Naive thymus-derived CD8-positive, alpha-beta T cell (primary cell): ENCODE results near the gene PARM1. TPM values are rescaled to one million over a fixed set of nuclear protein-coding genes. Genes with fewer than 3 reads are reported as not detected.
A peak's percentile ranks its signal among the peaks of the same experiment; 100 is the strongest.

Source experiments
- ATAC-seq, 2 donors: fragments of 150-1000 bp; cut with Tn5 transposase in 1 of 2; sonication (Bioruptor Pico), chemical (Tn5 transposase) in 1 of 2; 1 replicate in 1 of 2; 2 replicates in 1 of 2; pipeline ENCODE4 v1.10.0; 2021; ENCODE audit warnings: mild to moderate bottlenecking in 2 of 2, moderate library complexity in 2 of 2
- POLR2A ChIA-PET: fragments of 350-600 bp; sonication (Branson Sonifier 250); formaldehyde crosslinking; loops from one replicate; lab custom pipeline; 2021; ENCODE audit warnings: antibody characterized with exemption; lab: Charles Lee
- DNase-seq, 10 donors: peaks; one replicate each; pipeline versions ENCODE4 v3.0.0 to v3.0.0-alpha.2; 2020 to 2022
- H3K27ac Mint-ChIP-seq, 10 donors: one replicate each; pipeline ENCODE4 v1.8.0; 2020 to 2022; ENCODE audit warnings: mild to moderate bottlenecking in 10 of 10, mixed read lengths in 10 of 10, moderate library complexity in 4 of 10, inconsistent platforms in 1 of 10
- H3K27me3 Mint-ChIP-seq, 5 donors: one replicate each; pipeline ENCODE4 v1.8.0; 2021 to 2022; ENCODE audit warnings: mixed read lengths in 5 of 5
- H3K36me3 Mint-ChIP-seq, 3 donors: one replicate each; pipeline ENCODE4 v1.8.0; 2020 to 2022; ENCODE audit warnings: mixed read lengths in 3 of 3, mild to moderate bottlenecking in 2 of 3, inconsistent platforms in 1 of 3
- H3K4me1 Mint-ChIP-seq, 4 donors: one replicate each; pipeline ENCODE4 v1.8.0; 2021 to 2022; ENCODE audit warnings: mixed read lengths in 4 of 4
- H3K4me3 Mint-ChIP-seq, 10 donors: one replicate each; pipeline ENCODE4 v1.8.0; 2020 to 2022; ENCODE audit warnings: mild to moderate bottlenecking in 10 of 10, mixed read lengths in 10 of 10, moderate library complexity in 6 of 10, inconsistent platforms in 1 of 10
- H3K9me3 Mint-ChIP-seq, 9 donors: one replicate each; pipeline ENCODE4 v1.8.0; 2020 to 2022; ENCODE audit warnings: mixed read lengths in 9 of 9, mild to moderate bottlenecking in 3 of 9, inconsistent platforms in 1 of 9, moderate library complexity in 1 of 9
- polyA plus RNA-seq, 3 donors: library from polyadenylated mRNA; unstranded; fragments of 300-500 nt; fragmentation: Illumina TruSeq; gene quantifications; one replicate each; pipeline ENCODE4 v1.2.3, GENCODE V29; 2021
- total RNA-seq, 8 experiments: library from RNA in 2 of 8; stranded (reverse) in 2 of 8; gene quantifications; one replicate each; pipeline ENCODE4 v1.2.3 and lab custom pipeline; 2021 to 2026

PARM1 gene
- total and polyA plus RNA-seq, 5 experiments from 2014 or later = 0.11 to 0.21 TPM; not detected in 3

DNA sequence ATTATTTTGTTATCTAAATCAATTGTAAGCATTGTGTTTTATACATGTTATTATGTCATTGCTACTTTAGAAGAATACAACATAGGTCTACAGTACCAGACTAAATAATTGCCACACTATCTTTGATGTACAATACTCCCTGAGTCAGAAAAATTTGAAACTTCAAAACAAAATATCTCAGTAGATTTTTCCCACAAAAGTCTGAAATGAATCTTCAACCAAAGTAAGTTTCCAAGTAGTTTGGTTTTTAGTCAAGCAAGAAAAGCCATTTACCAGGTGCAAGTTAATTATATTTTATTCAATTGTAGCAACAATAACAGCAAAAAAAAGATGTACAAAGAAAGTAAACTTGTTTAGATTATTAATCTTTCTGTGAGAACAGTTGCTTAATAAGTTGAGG lies 11.4 kb upstream of the PARM1 start:
- no peak overlapping the region for H3K4me3 Mint-ChIP-seq

DNA sequence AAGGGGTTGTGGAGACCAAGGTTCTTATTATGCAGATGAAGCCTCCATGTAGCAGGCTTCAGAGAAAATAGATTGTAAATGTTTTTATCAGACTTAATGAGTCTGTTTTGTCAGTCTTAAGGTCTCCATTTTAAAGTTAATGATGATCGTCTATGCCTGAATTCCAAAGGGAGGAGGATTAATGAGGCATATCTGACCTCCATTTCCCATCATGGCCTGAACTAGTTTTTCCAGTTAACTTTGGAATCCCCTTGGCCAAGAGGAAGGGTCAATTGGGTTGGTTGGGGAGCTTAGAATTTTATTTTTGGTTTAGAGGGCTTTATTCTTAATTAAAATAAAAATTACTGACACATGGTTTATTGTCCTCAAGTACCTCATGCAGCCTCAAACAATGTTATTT lies 6.9 kb upstream of the PARM1 start:
- no peak for ATAC-seq
- POLR2A ChIA-PET = no interaction called here
- peaks cover 0 to 4% (median 0%) of the 10 kb centered on the region in 9 donors for H3K9me3 Mint-ChIP-seq
- no peak for DNase-seq
- H3K4me3 Mint-ChIP-seq = no peak overlapping the region
- H3K27me3 Mint-ChIP-seq = peaks cover 11 to 26% (median 15%) of the 10 kb centered on the region in 5 donors
- H3K36me3 Mint-ChIP-seq = no peaks in the 10 kb centered on the region
- peaks cover 0 to 4% (median 0%) of the 10 kb centered on the region in 4 donors for H3K4me1 Mint-ChIP-seq
- H3K27ac Mint-ChIP-seq = no peak overlapping the region

More for the DNA sequence above, 11.4 kb upstream of the PARM1 start:
- ATAC-seq = no peak
- POLR2A ChIA-PET = no interaction called here
- DNase-seq = no peak
- H3K36me3 Mint-ChIP-seq = no peaks in the 10 kb centered on the region
- peaks cover 0 to 4% (median 0%) of the 10 kb centered on the region in 9 donors for H3K9me3 Mint-ChIP-seq
- H3K27ac Mint-ChIP-seq = no peak overlapping the region
- H3K27me3 Mint-ChIP-seq = peaks cover 0 to 6% (median 2%) of the 10 kb centered on the region in 5 donors
- H3K4me1 Mint-ChIP-seq = no peaks in the 10 kb centered on the region

DNA sequence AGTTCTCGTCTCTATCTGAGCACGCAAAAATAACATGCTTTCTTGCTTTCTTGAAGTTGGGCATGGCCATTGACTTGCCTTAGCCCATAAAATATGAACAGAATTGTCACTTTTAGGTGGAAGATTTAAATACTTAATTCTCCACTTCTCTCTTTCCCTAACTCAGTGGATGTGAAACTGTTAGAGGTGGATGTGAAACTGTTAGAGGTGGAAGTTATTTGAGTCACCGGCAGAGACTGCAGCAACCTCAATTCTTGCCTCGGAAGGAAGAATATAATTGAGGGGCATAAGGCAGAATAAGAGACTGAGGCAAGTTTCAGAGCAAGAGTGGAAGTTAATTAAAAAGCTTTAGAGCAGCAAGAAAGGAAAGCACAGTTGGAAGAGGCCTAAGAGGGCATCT lies 2.8 kb upstream of the PARM1 start:
- POLR2A ChIA-PET = no interaction called here
- H3K4me1 Mint-ChIP-seq = peaks cover 5 to 22% (median 19%) of the 10 kb centered on the region in 4 donors
- DNase-seq (no peak), ATAC-seq (no peak)
- H3K36me3 Mint-ChIP-seq = no peaks in the 10 kb centered on the region
- H3K27me3 Mint-ChIP-seq = peaks cover 28 to 68% (median 47%) of the 10 kb centered on the region in 5 donors
- no peak overlapping the region for H3K27ac Mint-ChIP-seq
- H3K4me3 Mint-ChIP-seq = no peak overlapping the region
- peaks cover 0 to 8% (median 0%) of the 10 kb centered on the region in 9 donors for H3K9me3 Mint-ChIP-seq

DNA sequence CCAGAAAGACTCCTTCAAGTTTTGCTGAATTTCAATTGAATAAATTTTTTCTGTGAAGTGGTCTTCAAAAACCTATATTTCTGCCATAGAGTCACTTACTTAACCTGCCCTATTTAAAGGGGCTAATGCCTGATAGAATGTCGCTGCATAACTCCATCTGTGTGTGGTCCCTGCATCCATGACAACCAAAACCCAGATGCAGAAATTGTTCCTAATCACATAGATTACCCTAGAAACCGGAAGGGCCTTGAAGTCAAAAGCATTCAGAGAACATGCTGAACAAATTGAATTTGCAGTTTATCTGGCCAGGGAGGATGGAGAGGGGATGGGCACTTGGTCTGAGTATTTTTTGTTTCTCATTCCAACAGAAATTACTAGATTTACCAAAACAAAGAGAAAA lies 1.5 kb upstream of the PARM1 start:
- Mint-ChIP-seq H3K27me3 (peaks cover 29 to 80% (median 47%) of the 10 kb centered on the region in 5 donors), H3K36me3 (no peaks in the 10 kb centered on the region)
- ATAC-seq = no peak

DNA sequence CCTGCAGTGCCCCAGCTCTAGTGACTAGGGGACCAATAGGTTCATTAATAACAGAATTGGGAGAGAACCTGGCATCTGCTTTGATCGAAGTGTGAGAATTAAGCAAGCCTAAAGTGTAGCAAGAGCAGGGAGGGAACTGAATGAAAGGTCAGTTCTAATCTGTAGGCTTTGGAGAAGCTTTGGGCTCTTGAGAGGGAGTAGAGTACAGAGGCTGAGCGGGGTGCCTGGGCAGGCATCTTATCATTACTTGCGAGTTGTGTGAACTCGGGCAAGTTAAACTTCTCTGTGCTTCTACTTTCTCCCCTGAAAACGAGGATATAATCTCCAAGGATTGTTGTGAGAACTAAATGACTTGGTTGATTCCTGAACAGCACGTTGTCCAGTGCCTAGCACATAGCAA lies 906 bp upstream of the PARM1 start:
- Mint-ChIP-seq H3K27ac (no peak overlapping the region), H3K36me3 (peaks cover 0 to 4% (median 0%) of the 10 kb centered on the region in 3 donors), H3K9me3 (peaks cover 0 to 8% (median 0%) of the 10 kb centered on the region in 9 donors), H3K4me1 (peaks cover 5 to 22% (median 19%) of the 10 kb centered on the region in 4 donors), H3K27me3 (peaks cover 33 to 86% (median 52%) of the 10 kb centered on the region in 5 donors), H3K4me3 (no peak overlapping the region)
- DNase-seq (no peak), ATAC-seq (no peak)
- POLR2A ChIA-PET = no interaction called here

More for the DNA sequence above, 1.5 kb upstream of the PARM1 start:
- Mint-ChIP-seq H3K4me3 (no peak overlapping the region), H3K9me3 (peaks cover 0 to 8% (median 0%) of the 10 kb centered on the region in 9 donors), H3K27ac (no peak overlapping the region), H3K4me1 (peaks cover 5 to 22% (median 19%) of the 10 kb centered on the region in 4 donors)
- DNase-seq = no peak
- POLR2A ChIA-PET = no interaction called here

DNA sequence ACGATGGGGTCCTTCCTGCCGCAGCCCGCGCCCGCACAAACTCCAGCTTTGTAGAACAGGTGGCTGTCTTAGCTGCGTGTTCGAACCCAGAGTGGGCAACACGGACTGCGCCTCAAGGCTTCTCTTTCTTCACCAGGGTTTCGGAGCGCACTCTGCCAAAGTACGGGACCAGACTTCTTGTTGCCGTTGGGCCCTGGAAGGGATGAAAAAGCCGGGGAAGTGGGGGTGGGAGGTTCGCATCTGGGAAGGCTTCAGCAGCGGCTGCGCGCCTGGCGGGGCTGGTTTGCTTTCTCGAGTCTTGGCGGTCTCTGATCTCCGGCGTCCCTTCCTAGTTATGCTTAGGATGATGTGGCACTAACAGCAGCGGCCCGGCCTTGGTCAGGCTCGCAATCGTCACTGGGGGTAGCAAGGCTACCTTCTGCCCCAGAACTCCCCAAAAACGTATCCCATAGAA lies 673 bp downstream of the PARM1 start:
- no peak for DNase-seq
- peaks cover 35 to 81% (median 56%) of the 10 kb centered on the region in 5 donors for H3K27me3 Mint-ChIP-seq
- H3K36me3 Mint-ChIP-seq = peaks cover 0 to 4% (median 0%) of the 10 kb centered on the region in 3 donors
- POLR2A ChIA-PET = no interaction called here
- peak overlapping the region in 5 of 10 donors; percentile 51 to 82 (median 61) for H3K4me3 Mint-ChIP-seq
- no peak for ATAC-seq
- H3K4me1 Mint-ChIP-seq = peaks cover 5 to 22% (median 19%) of the 10 kb centered on the region in 4 donors
- peaks cover 0 to 8% (median 0%) of the 10 kb centered on the region in 9 donors for H3K9me3 Mint-ChIP-seq
- peak overlapping the region in 1 of 10 donors; percentile 88 for H3K27ac Mint-ChIP-seq

DNA sequence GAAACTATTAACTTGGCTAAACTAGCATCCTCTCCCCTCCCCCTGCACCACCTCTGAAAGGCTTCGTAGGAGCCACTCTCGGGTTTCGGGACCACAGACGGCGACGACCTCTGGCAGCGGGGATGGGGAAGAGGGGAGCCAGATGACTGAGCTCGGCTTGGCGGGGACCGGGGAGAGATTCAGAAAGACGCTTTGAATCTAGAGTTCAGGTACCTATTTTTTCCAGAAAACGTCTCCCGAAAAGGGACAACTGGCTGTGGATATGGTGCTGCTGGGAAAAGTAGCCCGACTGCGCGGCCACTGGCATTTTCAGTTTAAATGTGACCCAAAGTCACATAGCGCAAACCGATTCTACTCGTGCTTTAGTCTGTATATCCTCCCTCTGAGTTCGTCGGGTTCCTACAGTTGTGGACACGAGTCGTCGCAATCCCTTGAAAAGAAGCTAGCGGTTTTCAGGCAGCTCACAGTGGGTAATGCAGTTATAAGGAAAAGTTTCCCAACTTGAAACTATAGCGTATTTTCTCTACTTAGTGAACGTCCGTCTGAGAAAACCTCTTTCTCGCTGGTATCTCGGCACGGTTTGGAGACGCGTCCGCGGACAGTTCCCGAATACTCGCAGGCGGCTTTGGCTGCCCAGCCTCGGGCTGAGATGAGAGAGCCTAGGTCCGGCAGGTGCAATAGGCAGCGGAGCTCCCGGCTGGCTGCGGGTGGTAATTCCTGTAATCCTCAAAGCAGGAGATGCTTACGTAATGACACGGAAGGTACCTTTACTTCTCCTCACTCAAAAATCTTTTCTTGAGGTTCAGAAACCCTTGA lies 1.3 kb downstream of the PARM1 start:
- Mint-ChIP-seq H3K9me3 (peaks cover 0 to 8% (median 0%) of the 10 kb centered on the region in 9 donors), H3K4me1 (peaks cover 5 to 22% (median 19%) of the 10 kb centered on the region in 4 donors), H3K4me3 (peak overlapping the region in 5 of 10 donors; percentile 33 to 82 (median 51)), H3K36me3 (peaks cover 0 to 4% (median 0%) of the 10 kb centered on the region in 3 donors), H3K27me3 (peaks cover 34 to 77% (median 54%) of the 10 kb centered on the region in 5 donors), H3K27ac (peak overlapping the region in 1 of 10 donors; percentile 56)
- DNase-seq (no peak), ATAC-seq (no peak)
- POLR2A ChIA-PET = no interaction called here

DNA sequence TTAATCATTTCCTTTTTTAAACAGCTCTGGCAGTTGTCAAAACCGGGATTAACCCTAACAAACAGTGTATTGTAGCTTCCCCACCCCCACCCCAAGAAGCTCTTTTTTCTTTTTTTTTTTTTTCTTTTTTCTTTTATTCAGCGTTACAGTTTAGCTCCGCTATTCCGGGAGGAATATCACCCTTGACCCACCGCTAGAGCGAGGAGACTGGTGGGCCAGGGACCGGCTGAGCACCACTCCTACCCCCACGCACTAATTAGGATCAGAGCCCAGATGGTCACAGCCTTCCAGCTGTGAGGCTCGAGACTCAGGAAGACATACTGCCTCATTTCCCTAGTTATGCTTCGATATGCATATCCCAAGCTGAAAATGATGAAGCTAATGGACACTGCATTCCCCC lies 2.0 kb downstream of the PARM1 start:
- Mint-ChIP-seq H3K4me1 (peaks cover 5 to 22% (median 19%) of the 10 kb centered on the region in 4 donors), H3K4me3 (no peak overlapping the region), H3K27me3 (peaks cover 33 to 78% (median 52%) of the 10 kb centered on the region in 5 donors), H3K9me3 (peaks cover 0 to 8% (median 0%) of the 10 kb centered on the region in 9 donors), H3K36me3 (peaks cover 0 to 4% (median 0%) of the 10 kb centered on the region in 3 donors), H3K27ac (no peak overlapping the region)
- ATAC-seq = no peak
- POLR2A ChIA-PET = no interaction called here
- no peak for DNase-seq

DNA sequence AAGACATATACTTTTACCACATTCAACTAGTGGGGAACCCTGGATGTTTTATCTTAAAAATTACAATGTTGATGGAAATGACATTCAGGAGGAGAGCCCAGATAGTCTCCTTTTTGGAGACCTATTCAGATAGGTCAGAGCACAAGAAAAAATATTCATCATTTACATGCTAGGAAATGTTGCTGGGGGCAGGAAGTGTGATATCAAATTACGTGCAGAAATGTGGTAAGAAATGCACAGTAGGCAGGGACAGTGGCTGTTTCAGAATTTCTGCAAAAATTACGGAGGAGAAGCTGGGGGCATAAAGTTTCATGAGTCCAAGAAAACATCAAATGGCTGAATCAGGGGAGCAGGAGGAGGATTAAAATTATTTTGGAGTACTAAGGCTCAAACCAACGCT lies 8.2 kb downstream of the PARM1 start:
- H3K4me1 Mint-ChIP-seq = peaks cover 0 to 2% (median 0%) of the 10 kb centered on the region in 4 donors
- DNase-seq (no peak), ATAC-seq (no peak)
- no peak overlapping the region for H3K27ac Mint-ChIP-seq
- H3K4me3 Mint-ChIP-seq = no peak overlapping the region
- H3K9me3 Mint-ChIP-seq = peaks cover 0 to 10% (median 0%) of the 10 kb centered on the region in 9 donors
- peaks cover 9 to 42% (median 12%) of the 10 kb centered on the region in 5 donors for H3K27me3 Mint-ChIP-seq
- H3K36me3 Mint-ChIP-seq = peaks cover 0 to 4% (median 0%) of the 10 kb centered on the region in 3 donors
- POLR2A ChIA-PET = no interaction called here

DNA sequence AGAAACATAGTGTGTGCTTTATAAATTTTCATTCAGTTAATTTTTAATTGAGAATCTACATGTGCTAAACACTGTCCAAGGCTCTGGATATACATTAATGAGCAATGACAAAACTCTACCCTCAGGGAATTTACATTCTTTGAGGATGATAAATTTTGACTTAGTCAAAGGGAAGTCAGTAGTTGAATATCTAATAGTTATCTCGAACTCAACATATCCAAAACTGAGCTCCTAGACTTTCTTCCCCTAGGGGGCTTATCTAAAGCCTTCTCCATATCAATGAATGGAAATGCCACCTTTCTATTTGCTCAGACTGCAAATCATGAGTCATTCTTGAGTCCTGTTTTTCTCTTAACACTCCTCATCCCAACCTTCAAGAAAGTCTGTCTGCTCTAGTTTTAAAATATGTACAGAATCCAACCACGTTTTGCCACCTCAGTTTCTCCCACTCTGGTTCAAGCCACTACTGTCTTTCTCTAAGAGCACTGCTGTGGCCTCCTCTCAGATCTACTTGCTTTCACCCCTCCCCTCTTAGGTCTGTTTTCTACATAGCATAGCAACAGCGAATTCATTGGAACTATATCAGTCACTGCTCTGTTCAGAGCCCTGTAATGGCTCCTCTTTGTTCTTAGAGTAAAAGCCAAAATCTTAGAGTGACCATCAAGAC lies 9.5 kb downstream of the PARM1 start:
- no peak for DNase-seq
- peaks cover 0 to 30% (median 6%) of the 10 kb centered on the region in 5 donors for H3K27me3 Mint-ChIP-seq
- H3K4me1 Mint-ChIP-seq = peaks cover 0 to 2% (median 0%) of the 10 kb centered on the region in 4 donors
- no peak overlapping the region for H3K27ac Mint-ChIP-seq
- no peaks in the 10 kb centered on the region for H3K36me3 Mint-ChIP-seq
- POLR2A ChIA-PET = no interaction called here
- peaks cover 0 to 10% (median 0%) of the 10 kb centered on the region in 9 donors for H3K9me3 Mint-ChIP-seq
- ATAC-seq = no peak
- no peak overlapping the region for H3K4me3 Mint-ChIP-seq

DNA sequence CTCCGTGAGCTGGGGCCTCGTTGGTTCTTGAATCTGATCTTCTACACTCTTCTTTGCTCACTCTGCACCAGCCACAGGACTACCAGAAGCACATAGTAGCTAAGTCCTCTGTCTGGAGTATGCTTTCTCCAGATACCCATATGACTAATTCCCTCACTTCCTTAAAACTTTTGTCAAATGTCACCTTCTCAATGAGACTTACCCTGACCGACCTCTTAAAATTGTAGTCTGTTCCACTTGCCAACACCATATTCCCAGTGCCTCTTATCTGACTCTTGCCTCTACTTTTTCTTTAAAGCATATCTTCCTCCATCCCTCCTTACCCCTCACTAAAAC lies 10.0 kb downstream of the PARM1 start:
- Mint-ChIP-seq H3K27me3 (peaks cover 0 to 30% (median 6%) of the 10 kb centered on the region in 5 donors), H3K36me3 (no peaks in the 10 kb centered on the region), H3K4me1 (peaks cover 0 to 2% (median 0%) of the 10 kb centered on the region in 4 donors), H3K4me3 (no peak overlapping the region), H3K9me3 (peaks cover 0 to 10% (median 0%) of the 10 kb centered on the region in 9 donors), H3K27ac (no peak overlapping the region)
- ATAC-seq = no peak
- DNase-seq = no peak
- POLR2A ChIA-PET = no interaction called here

DNA sequence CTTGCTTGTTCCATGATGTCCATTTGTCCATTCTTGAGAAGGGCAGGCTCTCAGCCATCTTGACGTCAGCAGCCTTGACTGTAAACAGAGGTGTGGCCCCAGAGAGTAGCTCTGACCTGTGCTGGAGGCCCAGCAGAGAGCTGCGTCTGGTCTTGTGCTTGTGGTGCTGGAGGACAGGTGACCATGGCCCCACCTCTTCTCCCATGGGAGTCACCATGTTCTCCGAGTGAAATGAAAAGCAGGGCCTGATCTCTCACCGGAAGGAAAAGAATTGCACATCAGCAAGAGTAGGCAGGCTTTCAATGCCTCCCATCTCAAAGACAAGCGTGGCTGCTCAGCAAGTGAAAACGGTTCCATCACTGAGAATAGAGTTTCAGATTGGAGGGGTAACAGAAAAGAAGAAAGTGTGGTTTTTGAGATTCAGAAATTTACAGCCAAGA lies 11.5 kb downstream of the PARM1 start:
- no peak overlapping the region for H3K4me3 Mint-ChIP-seq
- H3K27ac Mint-ChIP-seq = no peak overlapping the region
- DNase-seq (no peak), ATAC-seq (no peak)
- H3K9me3 Mint-ChIP-seq = peaks cover 0 to 10% (median 0%) of the 10 kb centered on the region in 9 donors
- POLR2A ChIA-PET = no interaction called here
- H3K4me1 Mint-ChIP-seq = peaks cover 0 to 2% (median 0%) of the 10 kb centered on the region in 4 donors
- H3K36me3 Mint-ChIP-seq = no peaks in the 10 kb centered on the region
- H3K27me3 Mint-ChIP-seq = peaks cover 0 to 30% (median 4%) of the 10 kb centered on the region in 5 donors
